Measurements from ENCODE around the gene SGTA.

- TF ChIP-seq CTCF (IDR thresholded peaks at IDR 0.05; ENCODE audit: insufficient read depth, low read length, poor library complexity, severe bottlenecking) (no peak), EZH2phosphoT487 (conservative IDR thresholded peaks at IDR 0.05; ENCODE audit: low read length) (no peak)
Measured at GRCh38 chr19:2747349-2747748, 35.7 kb downstream of the SGTA start.

Measured in SU-DHL-6 (cell line).